SK-N-DZ (cell line): ENCODE measurements around the gene LDB2. TPM values are rescaled to one million over a fixed set of nuclear protein-coding genes. Genes with fewer than 3 reads are reported as not detected.
A peak's percentile ranks its signal among the peaks of the same experiment; 100 is the strongest.
"Not testable (repeated sequence)": the region's sequence is repeated elsewhere in the genome, so short reads cannot be mapped to it uniquely, and the experiment has no call there.

Source experiments
- DNase-seq: peaks from one replicate; pipeline ENCODE4 v3.0.0-alpha.2; 2015; ENCODE audit warnings: low spot score
- polyA plus RNA-seq, 2 experiments: library from polyadenylated mRNA; depleted of rRNA; stranded (reverse); fragments of >200 nt; gene quantifications; 2 replicates each; pipeline ENCODE4 v1.2.3, GENCODE V29; 2014

The LDB2 gene
- 4.7 and 5.3 TPM in 2 replicates for polyA plus RNA-seq (2014; cell fraction: cytosol; rRNA removed)
- 2.4 and 4.3 TPM in 2 replicates for polyA plus RNA-seq (2014; cell fraction: nucleus; rRNA removed)

- DNase-seq, result peak; percentile 73
Observed at GRCh38 chr4:16897991-16898827, at the start of gene LDB2. LDB2 (minus strand) TSS chr4:16898645.

DNA sequence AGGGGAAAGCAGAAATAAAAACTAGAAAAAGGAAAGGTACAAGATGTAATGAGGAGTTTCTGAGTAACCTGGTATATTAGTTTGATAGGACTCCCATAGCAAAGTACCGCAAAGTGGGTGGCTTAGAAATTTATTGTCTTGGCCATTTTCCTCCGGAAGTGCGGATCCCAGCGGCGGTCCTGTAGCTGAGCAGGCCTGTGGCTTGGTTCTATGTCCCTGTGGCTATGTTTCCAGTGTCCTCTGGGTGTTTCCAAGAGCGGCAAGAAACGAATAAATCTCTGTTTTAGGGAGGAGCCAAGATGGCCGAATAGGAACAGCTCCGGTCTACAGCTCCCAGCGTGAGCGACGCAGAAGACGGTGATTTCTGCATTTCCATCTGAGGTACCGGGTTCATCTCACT is 44.0 kb upstream of the LDB2 start:
- peak; percentile 20 for DNase-seq

GRCh38 chr4:16939178-16939577 is 40.7 kb upstream of the LDB2 start:
- DNase-seq, result no peak

DNA sequence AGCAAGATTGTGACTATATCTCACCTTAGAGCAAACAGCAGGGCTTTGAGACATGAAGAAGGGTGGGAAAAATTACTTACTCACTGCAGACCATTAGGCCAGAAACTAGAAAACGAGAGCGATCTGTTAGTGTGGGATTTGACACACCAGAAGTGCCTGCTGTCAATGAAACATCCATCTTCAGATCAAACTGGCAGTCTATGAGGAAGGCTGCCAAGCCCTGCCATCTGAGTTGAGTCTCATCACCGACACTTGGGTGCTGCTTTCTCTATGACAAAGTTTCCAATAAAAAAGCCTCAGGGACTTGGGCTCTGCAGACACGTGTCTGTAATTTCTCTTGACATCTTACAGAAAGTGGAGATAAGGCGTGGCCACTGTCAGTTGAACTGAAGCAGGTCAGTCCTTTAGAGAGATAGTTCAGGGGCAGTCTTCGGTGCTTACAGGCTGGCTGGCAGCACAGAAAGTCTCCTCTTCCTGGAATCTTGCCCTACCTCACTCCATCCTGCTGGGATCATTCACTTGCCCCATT is 40.1 kb upstream of the LDB2 start:
- peak; percentile 46 for DNase-seq

DNA sequence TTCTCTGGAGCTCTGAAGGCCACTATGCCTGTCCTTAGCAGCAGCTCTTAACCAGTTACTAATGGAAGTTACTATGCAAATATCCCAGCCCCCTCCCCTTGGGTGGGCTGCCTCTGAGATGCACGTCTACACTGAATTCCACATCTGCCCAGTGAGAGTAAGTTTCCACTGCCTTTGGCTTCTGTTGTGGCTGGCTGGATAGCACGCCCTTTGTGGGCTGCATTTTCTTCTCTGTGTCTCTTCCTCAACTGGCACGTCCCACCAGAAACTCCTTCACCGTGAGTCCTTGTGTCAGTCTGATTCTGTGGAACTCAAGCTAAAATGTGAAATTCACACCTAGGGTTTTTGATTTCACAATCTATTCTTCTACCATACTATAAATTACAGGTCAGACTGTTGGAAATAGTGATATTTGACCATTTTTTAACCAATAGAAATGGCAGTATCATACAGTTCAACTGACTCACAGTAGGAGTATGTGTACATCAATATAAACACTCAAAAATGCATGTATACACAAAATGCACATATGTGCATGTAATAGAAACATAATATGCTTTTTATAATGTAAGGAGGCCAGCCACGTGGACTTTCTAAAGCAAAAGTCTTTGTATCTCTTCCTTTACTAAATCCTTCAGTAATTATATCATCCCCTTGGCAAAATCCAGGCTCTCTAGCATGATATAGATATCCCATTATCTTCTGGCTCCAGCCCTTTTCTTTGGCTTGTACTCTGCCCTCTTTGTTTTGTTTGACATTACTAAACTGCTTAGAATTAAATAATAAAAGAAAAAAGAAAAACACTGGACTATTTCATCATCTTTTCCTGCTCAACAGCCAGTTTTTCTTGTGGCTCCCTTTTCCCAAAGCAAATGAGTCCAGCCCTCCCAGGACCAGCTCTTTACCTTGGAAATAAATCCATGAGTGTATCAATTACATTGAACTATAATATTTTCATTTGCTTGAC is 33.2 kb upstream of the LDB2 start:
- DNase-seq, result no peak

DNA sequence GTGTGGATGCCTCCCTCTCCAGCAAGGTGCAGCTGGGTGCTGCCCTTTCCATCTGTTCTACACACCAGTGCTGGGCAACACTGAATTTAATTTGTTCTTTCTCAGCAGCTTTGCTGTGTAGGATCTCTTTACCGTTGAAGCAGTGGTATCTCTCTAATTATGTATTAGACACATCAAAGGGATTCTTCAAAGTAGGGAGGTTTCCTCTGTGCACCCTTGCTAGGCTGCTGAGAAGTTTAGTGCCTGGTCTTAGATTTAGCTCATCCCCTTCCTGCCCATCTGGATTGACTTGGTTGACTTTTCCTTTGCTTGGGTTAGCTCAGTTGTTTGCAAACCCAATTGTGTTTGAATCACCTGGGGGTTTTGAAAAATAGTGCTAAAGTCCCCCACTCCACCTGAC is 27.8 kb upstream of the LDB2 start:
- DNase-seq, result no peak

GRCh38 chr4:16918716-16919115 is 20.3 kb upstream of the LDB2 start:
- not testable (repeated sequence) for DNase-seq

- peak; percentile 62 for DNase-seq
Observed at GRCh38 chr4:16916719-16917337, 18.4 kb upstream of the LDB2 start.

DNA sequence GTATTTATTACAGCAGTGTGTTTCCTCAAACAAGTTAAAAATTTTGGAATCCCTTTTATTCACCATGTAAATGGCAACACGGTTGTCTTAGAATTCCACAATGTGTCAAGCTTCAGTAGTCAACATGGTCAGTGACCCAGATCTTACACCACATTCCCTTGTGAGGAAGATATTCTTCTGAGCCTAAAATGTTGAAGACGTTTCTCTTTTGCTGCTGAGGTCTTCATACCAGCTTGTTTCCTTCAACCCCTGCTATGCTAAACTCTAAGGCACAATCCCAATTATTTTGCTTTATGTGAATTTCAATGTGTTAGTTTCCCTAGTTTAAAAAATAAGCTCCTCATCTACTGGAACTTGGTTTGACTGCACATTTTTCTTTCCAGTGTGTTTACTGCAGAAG is 17.6 kb upstream of the LDB2 start:
- DNase-seq, result no peak

GRCh38 chr4:16914208-16914607 is 15.8 kb upstream of the LDB2 start:
- no peak for DNase-seq

DNA sequence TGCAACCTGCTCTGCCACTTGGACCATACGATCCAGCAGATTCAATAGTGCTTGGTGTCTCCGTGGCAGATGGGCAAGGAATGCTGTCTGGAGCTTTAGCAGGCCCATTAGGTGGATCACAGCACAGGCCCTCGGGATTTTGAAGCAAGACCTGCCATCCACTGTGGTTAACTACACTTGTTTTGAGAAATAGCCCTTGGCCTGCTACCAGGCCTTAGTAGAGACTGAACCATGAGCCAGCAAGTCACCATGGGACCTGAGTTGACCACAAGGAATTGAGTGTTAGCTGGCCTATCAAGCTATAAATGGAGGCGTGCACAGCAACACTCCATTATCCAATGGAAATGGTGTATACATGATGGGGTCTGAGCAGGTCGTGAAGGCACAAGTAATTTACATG is 14.5 kb upstream of the LDB2 start:
- no peak for DNase-seq

DNA sequence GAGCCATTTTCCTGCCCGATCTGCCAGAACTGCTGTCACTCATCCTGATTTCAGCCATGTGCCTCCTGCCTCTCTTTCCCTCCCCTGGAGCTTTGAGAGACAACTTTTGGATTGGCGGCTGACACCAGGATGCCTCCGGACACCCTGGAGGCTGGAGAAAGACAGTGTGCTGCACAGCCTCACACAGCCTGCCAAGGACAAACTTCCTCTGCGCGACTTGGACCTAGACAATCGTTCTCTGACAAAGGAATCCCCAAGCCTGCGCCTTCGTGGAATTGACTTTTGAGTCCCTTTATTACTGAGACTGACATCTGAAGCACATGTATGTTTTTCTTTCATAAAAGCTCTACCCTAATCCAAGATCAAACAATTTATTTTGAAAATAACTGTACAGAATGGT is 10.8 kb upstream of the LDB2 start:
- DNase-seq, result no peak

DNA sequence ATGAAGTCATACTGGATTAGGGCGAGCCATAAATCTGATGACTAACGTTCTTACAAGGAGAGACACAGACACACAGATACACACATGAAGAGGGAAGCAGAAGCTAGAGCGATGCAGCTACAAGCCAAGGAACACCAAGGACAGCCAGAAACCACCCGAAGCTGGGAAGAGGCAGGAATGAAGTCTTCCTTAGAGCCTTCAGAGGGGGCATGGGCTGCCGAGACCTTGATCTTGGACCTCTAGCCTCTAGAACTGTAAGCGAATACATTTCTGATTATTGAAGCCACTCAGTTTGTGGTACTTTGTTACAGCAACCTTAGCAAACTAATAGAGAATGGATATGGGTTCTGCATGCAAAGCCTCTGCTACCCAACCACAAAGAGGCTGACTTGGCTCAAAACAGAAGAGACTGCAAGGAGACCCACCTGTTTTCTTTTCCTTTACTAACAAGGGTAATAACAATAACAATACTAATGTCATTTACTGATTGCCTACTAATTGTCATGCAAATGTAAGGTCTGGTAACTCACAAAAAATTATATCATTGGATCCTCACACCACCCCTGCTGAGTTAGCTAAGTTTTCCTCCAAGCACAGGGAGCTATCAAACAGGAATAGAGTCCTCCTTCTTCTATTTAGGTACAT is 10.1 kb upstream of the LDB2 start:
- DNase-seq, result peak; percentile 18

GRCh38 chr4:16900325-16900724 is 1.9 kb upstream of the LDB2 start:
- no peak for DNase-seq

DNA sequence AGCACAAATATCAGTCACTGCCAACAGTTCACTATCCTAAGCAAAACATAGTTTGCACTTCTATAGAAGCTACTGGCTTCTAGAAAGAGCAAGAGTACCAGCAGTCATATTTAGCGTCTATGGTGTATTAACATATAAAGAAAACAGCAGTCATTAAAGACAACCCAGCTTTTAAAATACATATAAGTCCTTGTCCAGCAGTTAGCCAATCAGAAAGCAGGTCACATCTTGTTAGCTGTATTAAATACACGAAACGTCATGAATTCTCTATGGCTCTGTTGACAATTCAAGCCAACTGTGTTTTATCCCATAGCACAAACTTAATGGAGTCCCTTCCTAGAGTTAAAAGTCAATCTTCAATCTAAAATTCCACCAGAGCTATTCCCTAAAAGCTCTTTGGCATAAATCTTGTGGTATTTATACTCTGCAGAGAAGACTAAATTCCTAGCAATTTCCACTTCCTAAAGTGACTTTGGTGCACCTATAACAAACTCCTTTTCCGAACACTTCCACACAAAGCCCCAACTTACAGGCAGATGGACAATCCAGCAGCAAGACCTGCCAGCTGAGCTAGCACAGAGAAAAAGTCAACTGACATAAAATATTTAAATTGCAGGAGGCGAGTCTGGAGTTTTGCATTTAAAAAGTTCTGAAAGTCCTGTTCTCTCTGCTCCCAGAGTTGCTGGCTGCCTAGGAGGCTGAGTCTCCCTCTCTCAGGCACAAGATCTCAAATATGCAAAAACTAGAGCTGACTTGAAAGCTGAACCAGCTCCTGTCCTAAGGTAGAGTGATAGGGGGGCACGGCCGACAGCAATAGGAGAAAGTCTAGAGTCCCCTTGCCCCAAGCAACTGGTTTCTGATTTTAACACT is 1.3 kb downstream of the LDB2 start:
- DNase-seq, result no peak

DNA sequence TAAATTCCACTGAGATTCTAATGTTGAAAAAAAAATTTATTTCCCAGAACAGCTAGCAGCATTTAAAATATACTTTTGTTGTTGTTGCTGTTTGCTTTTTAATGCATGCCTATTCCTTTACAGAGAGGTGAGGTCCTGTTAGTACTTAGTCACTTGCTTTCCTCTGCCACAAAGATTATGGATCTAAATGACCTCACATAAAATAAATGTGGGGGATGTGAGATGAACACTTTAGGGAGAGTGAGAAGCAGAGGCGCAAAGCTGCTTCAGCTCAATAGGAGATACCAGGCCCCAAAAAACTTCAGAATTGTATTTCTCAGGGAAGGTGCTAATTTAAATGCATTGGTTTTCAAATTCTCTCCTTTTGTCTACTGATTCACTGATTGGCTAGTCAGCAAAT is 4.0 kb downstream of the LDB2 start:
- DNase-seq, result no peak

GRCh38 chr4:16893141-16893651 is 5.2 kb downstream of the LDB2 start:
- no peak for DNase-seq

DNA sequence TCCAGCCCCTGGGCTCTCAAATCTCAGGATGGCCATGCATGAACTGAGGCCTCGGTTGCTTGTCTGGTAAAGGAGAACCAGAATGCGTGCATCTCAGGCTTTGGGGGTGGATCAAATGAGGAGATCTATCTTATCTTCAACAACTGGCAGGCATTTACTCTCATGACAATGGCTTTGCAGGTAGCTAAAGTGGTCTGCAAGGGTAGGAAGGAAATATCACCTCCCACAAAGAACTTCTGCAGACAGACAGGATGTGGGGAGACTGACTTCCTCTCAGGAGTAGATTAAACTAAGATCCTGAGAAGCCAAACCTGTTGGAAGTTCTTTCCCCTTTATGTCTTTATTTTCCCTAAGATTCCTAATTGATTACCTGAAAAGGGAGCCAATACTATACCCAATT is 7.8 kb downstream of the LDB2 start:
- no peak for DNase-seq

- DNase-seq, result no peak
Observed at GRCh38 chr4:16889945-16890344, 8.5 kb downstream of the LDB2 start.

GRCh38 chr4:16887887-16888286 is 10.6 kb downstream of the LDB2 start:
- no peak for DNase-seq
